GM12892 (cell line): Measurements from ENCODE around the gene GHITM.

ENCODE experiments used
- POLR2A ChIP-seq: IDR thresholded peaks from 2 replicates; pipeline ENCODE4 v1.6.1; 2011; ENCODE audit warnings: low read depth, low read length, control low read depth
- POLR2AphosphoS5 ChIP-seq: IDR thresholded peaks from 2 replicates; pipeline ENCODE4 v1.6.1; 2011; ENCODE audit warnings: low read depth, low read length, control low read depth
- TAF1 ChIP-seq: IDR thresholded peaks from 2 replicates; pipeline ENCODE4 v1.6.1; 2011; ENCODE audit warnings: low read depth, mild to moderate bottlenecking, control low read depth, low read length, borderline replicate concordance

DNA sequence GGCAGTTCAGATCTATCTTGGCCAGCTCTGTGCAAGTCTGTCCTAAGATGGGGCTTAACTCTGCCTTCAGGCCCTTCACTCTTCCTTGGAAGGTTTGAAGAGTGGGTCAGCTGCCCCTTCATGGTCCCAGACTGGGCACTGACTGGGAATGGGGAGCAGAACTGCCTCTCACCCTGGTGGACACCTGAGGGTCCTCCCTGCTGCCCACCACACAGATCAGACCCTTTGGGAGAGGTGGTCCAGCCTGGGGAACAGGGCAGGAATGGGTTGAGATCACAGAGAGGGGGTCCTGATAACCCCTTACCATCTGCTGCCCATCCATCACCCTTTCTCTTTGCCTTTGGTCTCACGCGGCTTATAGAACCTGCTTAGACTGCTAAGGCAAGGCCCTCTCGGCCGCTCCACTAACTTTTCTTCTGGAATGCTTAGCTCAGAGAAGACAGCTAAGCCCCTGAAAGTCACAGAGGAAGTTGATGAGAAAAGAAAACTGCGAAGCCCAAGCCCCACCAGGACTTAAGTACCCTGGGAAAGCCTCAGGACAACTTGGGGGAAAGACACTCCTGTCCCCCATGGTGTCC, 54.6 kb downstream of the GHITM start:
- TF ChIP-seq POLR2A (no peak), POLR2AphosphoS5 (no peak), TAF1 (no peak)
